ENCODE data around the gene IGF2. TPM values are rescaled to one million over a fixed set of nuclear protein-coding genes. Genes with fewer than 3 reads are reported as not detected.

Gene IGF2
- total RNA-seq, 2 experiments from 2014 or later = 8.1 to 8.2 TPM

DNA sequence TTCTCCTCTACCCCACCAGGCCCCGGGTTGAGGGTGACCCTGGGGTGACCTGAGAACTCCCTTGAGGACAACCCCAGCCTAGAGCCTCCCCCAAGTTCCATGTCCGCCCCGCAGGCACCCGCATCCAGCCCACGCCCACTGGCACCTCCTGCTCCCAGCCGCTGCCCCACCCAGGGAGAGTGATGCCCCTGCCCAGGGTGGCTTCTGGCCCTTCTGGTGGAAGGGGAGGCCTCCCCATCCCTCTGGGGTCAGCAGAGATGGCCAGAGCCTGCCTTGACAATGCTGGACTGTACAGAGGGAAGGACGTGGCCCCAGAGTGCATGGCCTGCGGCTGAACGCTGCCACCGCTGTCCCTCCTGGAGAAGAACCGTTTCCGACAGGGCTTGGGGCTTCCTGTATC is 33.5 kb upstream of the IGF2 start:
- TF ChIP-seq, protein P1, sequence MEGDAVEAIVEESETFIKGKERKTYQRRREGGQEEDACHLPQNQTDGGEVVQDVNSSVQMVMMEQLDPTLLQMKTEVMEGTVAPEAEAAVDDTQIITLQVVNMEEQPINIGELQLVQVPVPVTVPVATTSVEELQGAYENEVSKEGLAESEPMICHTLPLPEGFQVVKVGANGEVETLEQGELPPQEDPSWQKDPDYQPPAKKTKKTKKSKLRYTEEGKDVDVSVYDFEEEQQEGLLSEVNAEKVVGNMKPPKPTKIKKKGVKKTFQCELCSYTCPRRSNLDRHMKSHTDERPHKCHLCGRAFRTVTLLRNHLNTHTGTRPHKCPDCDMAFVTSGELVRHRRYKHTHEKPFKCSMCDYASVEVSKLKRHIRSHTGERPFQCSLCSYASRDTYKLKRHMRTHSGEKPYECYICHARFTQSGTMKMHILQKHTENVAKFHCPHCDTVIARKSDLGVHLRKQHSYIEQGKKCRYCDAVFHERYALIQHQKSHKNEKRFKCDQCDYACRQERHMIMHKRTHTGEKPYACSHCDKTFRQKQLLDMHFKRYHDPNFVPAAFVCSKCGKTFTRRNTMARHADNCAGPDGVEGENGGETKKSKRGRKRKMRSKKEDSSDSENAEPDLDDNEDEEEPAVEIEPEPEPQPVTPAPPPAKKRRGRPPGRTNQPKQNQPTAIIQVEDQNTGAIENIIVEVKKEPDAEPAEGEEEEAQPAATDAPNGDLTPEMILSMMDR (IDR thresholded peaks at IDR 0.05) = no peak
- ChIA-PET POLR2A (no interaction called here), CTCF (no interaction called here)
- intact Hi-C loops (cut with micrococcal nuclease) = no loop called here
- peaks cover 2% of the 10 kb centered on the region for H3K27me3 Mint-ChIP-seq
- H3K27ac Mint-ChIP-seq = no peak overlapping the region
- H3K4me1 Mint-ChIP-seq (ENCODE audit: low read depth) = no peaks in the 10 kb centered on the region
- ATAC-seq = no peak
- H3K9me3 Mint-ChIP-seq = no peaks in the 10 kb centered on the region
- DNase-seq = no peak
- H3K4me3 Mint-ChIP-seq = no peak overlapping the region
- no peaks in the 10 kb centered on the region for H3K36me3 Mint-ChIP-seq (ENCODE audit: low read depth)

- no peaks in the 10 kb centered on the region for H3K9me3 Mint-ChIP-seq
- TF ChIP-seq, protein P1 (IDR thresholded peaks at IDR 0.05) = no peak
- no peak for ATAC-seq
- ChIA-PET CTCF (interaction anchor here (1.1 to 1.5 kb wide), 2 partner anchors 134 to 249 kb away, joined by 3 to 5 read pairs; no protein-coding TSS in a partner anchor), POLR2A (no interaction called here)
- DNase-seq = no peak
- no peaks in the 10 kb centered on the region for H3K4me1 Mint-ChIP-seq (ENCODE audit: low read depth)
- peaks cover 2% of the 10 kb centered on the region for H3K27me3 Mint-ChIP-seq
- intact Hi-C loops (cut with micrococcal nuclease) = no loop called here
- no peak within 1 kb of the TSS for H3K4me3 Mint-ChIP-seq
- H3K36me3 Mint-ChIP-seq (ENCODE audit: low read depth) = no peaks in the 10 kb centered on the region
- no peak within 1 kb of the TSS for H3K27ac Mint-ChIP-seq
These were observed 32.4 kb upstream of the IGF2 start, which contains the start of gene TH for GRCh38 chr11:2171591-2172003. Gene TH, minus strand, starts transcription at chr11:2171815. Its CDS starts 29 bp downstream, at chr11:2171786.

- DNase-seq (no peak), ATAC-seq (no peak)
- intact Hi-C loops (cut with micrococcal nuclease) = no loop called here
- ChIA-PET POLR2A (no interaction called here), CTCF (interaction anchor here (1.5 kb wide), 1 partner anchor 135 kb away, joined by 5 read pairs; no protein-coding TSS in a partner anchor)
- Mint-ChIP-seq H3K27ac (no peak overlapping the region), H3K4me1 (ENCODE audit: low read depth) (no peaks in the 10 kb centered on the region), H3K9me3 (no peaks in the 10 kb centered on the region), H3K36me3 (ENCODE audit: low read depth) (no peaks in the 10 kb centered on the region), H3K27me3 (peaks cover 2% of the 10 kb centered on the region), H3K4me3 (no peak overlapping the region)
- TF ChIP-seq, protein P1 (IDR thresholded peaks at IDR 0.05) = no peak
These were observed 30.7 kb upstream of the IGF2 start for GRCh38 chr11:2169626-2170570.

GRCh38 chr11:2169005-2169378 is 29.8 kb upstream of the IGF2 start:
- Mint-ChIP-seq H3K4me3 (no peak overlapping the region), H3K27me3 (peaks cover 2% of the 10 kb centered on the region), H3K36me3 (ENCODE audit: low read depth) (no peaks in the 10 kb centered on the region), H3K27ac (no peak overlapping the region), H3K9me3 (no peaks in the 10 kb centered on the region), H3K4me1 (ENCODE audit: low read depth) (no peaks in the 10 kb centered on the region)
- ChIA-PET POLR2A (no interaction called here), CTCF (no interaction called here)
- no peak for DNase-seq
- TF ChIP-seq, protein P1 (IDR thresholded peaks at IDR 0.05) = no peak
- no peak for ATAC-seq
- intact Hi-C loops (cut with micrococcal nuclease) = no loop called here

Data from activated CD8-positive, alpha-beta T cell treated with anti-CD3 and anti-CD28 coated beads for 36 hours (primary cell).